GM10248 (cell line): ENCODE measurements around the gene ROGDI.

Source experiments
- CTCF ChIA-PET: fragments of 300-600 bp; sonication (Branson Sonifier 250); formaldehyde crosslinking; extraction: SDS; loops from one replicate; lab custom pipeline; 2021; ENCODE audit warnings: antibody characterized with exemption; lab: Yijun Ruan, JAX
- POLR2A ChIA-PET: fragments of 350-650 bp; sonication (Branson Sonifier 250); formaldehyde crosslinking; extraction: SDS; loops from one replicate; lab custom pipeline; 2020; ENCODE audit warnings: antibody characterized with exemption; lab: Yijun Ruan, JAX
- DNase-seq: peaks from one replicate; pipeline ENCODE4 v3.0.0; 2012; ENCODE audit errors: extremely low spot score
- TF ChIP-seq, protein P1 (sequence below): IDR thresholded peaks from 2 replicates; pipeline ENCODE4 v1.5.1; 2012; ENCODE audit warnings: mild to moderate bottlenecking, low read depth; ENCODE audit errors: extremely low read depth, missing control alignments, control extremely low read depth

The ROGDI gene

DNA sequence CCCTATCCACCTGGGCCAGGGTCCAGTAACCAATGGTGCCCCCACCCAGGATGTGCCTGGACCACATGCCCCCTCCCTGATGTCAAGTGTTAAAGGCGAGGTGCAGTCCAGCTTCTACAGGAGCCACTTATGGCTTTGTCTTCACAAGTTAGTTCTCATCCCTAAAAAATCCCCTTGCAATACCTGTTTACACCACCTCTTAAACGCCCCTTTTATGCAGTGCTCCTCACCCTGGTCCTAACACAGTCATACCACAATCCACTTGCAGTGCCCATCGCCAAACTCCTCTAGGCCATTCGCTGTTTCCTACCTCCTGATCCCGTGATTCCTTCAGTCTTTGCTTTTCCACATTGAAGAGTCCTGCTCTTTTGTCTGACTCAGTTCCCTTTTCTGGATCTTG is 37.5 kb upstream of the ROGDI start:
- ChIA-PET CTCF (interaction anchor here (1.2 kb wide), 1 partner anchor 15 kb away, joined by 4 read pairs; no protein-coding TSS in a partner anchor), POLR2A (interaction anchor here (0.8 kb wide), 1 partner anchor 8 kb away, joined by 4 read pairs; the partner anchor contains the start of genes GLYR1 and UBN1)
- DNase-seq, result no peak
- TF ChIP-seq, protein P1, sequence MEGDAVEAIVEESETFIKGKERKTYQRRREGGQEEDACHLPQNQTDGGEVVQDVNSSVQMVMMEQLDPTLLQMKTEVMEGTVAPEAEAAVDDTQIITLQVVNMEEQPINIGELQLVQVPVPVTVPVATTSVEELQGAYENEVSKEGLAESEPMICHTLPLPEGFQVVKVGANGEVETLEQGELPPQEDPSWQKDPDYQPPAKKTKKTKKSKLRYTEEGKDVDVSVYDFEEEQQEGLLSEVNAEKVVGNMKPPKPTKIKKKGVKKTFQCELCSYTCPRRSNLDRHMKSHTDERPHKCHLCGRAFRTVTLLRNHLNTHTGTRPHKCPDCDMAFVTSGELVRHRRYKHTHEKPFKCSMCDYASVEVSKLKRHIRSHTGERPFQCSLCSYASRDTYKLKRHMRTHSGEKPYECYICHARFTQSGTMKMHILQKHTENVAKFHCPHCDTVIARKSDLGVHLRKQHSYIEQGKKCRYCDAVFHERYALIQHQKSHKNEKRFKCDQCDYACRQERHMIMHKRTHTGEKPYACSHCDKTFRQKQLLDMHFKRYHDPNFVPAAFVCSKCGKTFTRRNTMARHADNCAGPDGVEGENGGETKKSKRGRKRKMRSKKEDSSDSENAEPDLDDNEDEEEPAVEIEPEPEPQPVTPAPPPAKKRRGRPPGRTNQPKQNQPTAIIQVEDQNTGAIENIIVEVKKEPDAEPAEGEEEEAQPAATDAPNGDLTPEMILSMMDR, result no peak

- DNase-seq, result no peak
- ChIA-PET CTCF (no interaction called here), POLR2A (interaction anchor here (0.5 to 0.7 kb wide), 2 partner anchors 105 to 222 kb away, joined by 3 read pairs; no protein-coding TSS in a partner anchor)
- TF ChIP-seq, protein P1, result no peak
Observed at GRCh38 chr16:4837733-4838501, 35.5 kb upstream of the ROGDI start.

- TF ChIP-seq, protein P1, result no peak
- ChIA-PET POLR2A (no interaction called here), CTCF (interaction anchor here (1.5 kb wide), 1 partner anchor 10 kb away, joined by 5 read pairs; the partner anchor contains the start of genes GLYR1 and UBN1)
- no peak for DNase-seq
Observed at GRCh38 chr16:4836727-4837126, 34.3 kb upstream of the ROGDI start.

GRCh38 chr16:4833584-4833983 is 31.2 kb upstream of the ROGDI start:
- CTCF ChIA-PET, result interaction anchor here (1.4 to 1.7 kb wide), 3 partner anchors 9 to 12 kb away, joined by 3 to 4 read pairs (median 4); no protein-coding TSS in a partner anchor

GRCh38 chr16:4832698-4833343 is 30.4 kb upstream of the ROGDI start:
- TF ChIP-seq, protein P1, result no peak
- DNase-seq, result no peak
- CTCF ChIA-PET, result interaction anchor here (1.2 to 1.8 kb wide), 4 partner anchors 8 to 22 kb away, joined by 3 to 4 read pairs (median 4); no protein-coding TSS in a partner anchor
- POLR2A ChIA-PET, result no interaction called here

More at GRCh38 chr16:4833584-4833983, 31.2 kb upstream of the ROGDI start:
- DNase-seq, result no peak
- POLR2A ChIA-PET, result interaction anchor here (0.6 kb wide), 1 partner anchor 9 kb away, joined by 7 read pairs; no protein-coding TSS in a partner anchor
- TF ChIP-seq, protein P1, result no peak

- POLR2A ChIA-PET, result interaction anchor here (1.0 kb wide), 1 partner anchor 11 kb away, joined by 3 read pairs; no protein-coding TSS in a partner anchor
- no peak for DNase-seq
- TF ChIP-seq, protein P1, result no peak
- CTCF ChIA-PET, result interaction anchor here (1.2 to 1.8 kb wide), 2 partner anchors 10 to 21 kb away, joined by 3 to 4 read pairs; no protein-coding TSS in a partner anchor
Observed at GRCh38 chr16:4831616-4832015, 29.2 kb upstream of the ROGDI start.
